IgD-negative memory B cell (primary cell): ENCODE results near the gene SYP. TPM values are rescaled to one million over a fixed set of nuclear protein-coding genes. Genes with fewer than 3 reads are reported as not detected.

ENCODE experiments used
- H3K27ac Mint-ChIP-seq, 3 donors: one replicate each; pipeline ENCODE4 v1.8.0; 2020 to 2022; ENCODE audit warnings: mild to moderate bottlenecking in 3 of 3, mixed read lengths in 3 of 3, moderate library complexity in 1 of 3
- H3K27me3 Mint-ChIP-seq: one replicate; pipeline ENCODE4 v1.8.0; 2021; ENCODE audit warnings: mixed read lengths
- H3K36me3 Mint-ChIP-seq: one replicate; pipeline ENCODE4 v1.8.0; 2020; ENCODE audit warnings: mild to moderate bottlenecking, mixed read lengths
- H3K4me1 Mint-ChIP-seq, 3 donors: one replicate each; pipeline ENCODE4 v1.8.0; 2020 to 2022; ENCODE audit warnings: mixed read lengths in 3 of 3, mild to moderate bottlenecking in 1 of 3
- H3K4me3 Mint-ChIP-seq, 4 donors: one replicate each; pipeline ENCODE4 v1.8.0; 2020 to 2022; ENCODE audit warnings: mild to moderate bottlenecking in 4 of 4, mixed read lengths in 4 of 4, moderate library complexity in 3 of 4
- H3K9me3 Mint-ChIP-seq, 3 donors: one replicate each; pipeline ENCODE4 v1.8.0; 2020 to 2021; ENCODE audit warnings: mixed read lengths in 3 of 3, mild to moderate bottlenecking in 1 of 3
- polyA plus RNA-seq: library from polyadenylated mRNA; unstranded; fragments of 300-500 nt; fragmentation: Illumina TruSeq; gene quantifications from one replicate; pipeline ENCODE4 v1.2.3, GENCODE V29; 2021

Gene SYP
- polyA plus RNA-seq, 1 donor from 2014 or later: 1.1 TPM

GRCh38 chrX:49190821-49191573 lies 9.0 kb downstream of the SYP start:
- H3K27ac Mint-ChIP-seq: peak overlapping the region; percentile 52 to 94 (median 81)
- H3K27me3 Mint-ChIP-seq: no peaks in the 10 kb centered on the region
- peaks cover 2% of the 10 kb centered on the region for H3K36me3 Mint-ChIP-seq
- H3K4me3 Mint-ChIP-seq: peak overlapping the region; percentile 66 to 96 (median 92)
- no peaks in the 10 kb centered on the region for H3K9me3 Mint-ChIP-seq
- peaks cover 4 to 15% (median 5%) of the 10 kb centered on the region in 3 donors for H3K4me1 Mint-ChIP-seq

GRCh38 chrX:49189606-49190005 lies 10.4 kb downstream of the SYP start:
- Mint-ChIP-seq H3K36me3 (no peaks in the 10 kb centered on the region), H3K27me3 (no peaks in the 10 kb centered on the region), H3K27ac (peak overlapping the region in 2 of 3 donors; percentile 36 to 81), H3K4me3 (peak overlapping the region in 2 of 4 donors; percentile 80 to 81), H3K9me3 (no peaks in the 10 kb centered on the region), H3K4me1 (peaks cover 4 to 19% (median 10%) of the 10 kb centered on the region in 3 donors)

- H3K36me3 Mint-ChIP-seq: no peaks in the 10 kb centered on the region
- peak overlapping the region in 1 of 4 donors; percentile 21 for H3K4me3 Mint-ChIP-seq
- peaks cover 4 to 18% (median 10%) of the 10 kb centered on the region in 3 donors for H3K4me1 Mint-ChIP-seq
- H3K27me3 Mint-ChIP-seq: no peaks in the 10 kb centered on the region
- H3K27ac Mint-ChIP-seq: peak overlapping the region in 1 of 3 donors; percentile 92
- no peaks in the 10 kb centered on the region for H3K9me3 Mint-ChIP-seq
Measured at GRCh38 chrX:49188468-49189076, 11.4 kb downstream of the SYP start.

- Mint-ChIP-seq H3K36me3 (no peaks in the 10 kb centered on the region), H3K4me1 (peaks cover 4 to 16% (median 8%) of the 10 kb centered on the region in 3 donors), H3K27ac (peak overlapping the region in 2 of 3 donors; percentile 53 to 74), H3K27me3 (no peaks in the 10 kb centered on the region), H3K9me3 (no peaks in the 10 kb centered on the region), H3K4me3 (peak overlapping the region in 2 of 4 donors; percentile 17 to 21)
Measured at GRCh38 chrX:49187526-49187925, 12.5 kb downstream of the SYP start.

GRCh38 chrX:49187028-49187394 lies 13.0 kb downstream of the SYP start:
- Mint-ChIP-seq H3K27me3 (no peaks in the 10 kb centered on the region), H3K9me3 (no peaks in the 10 kb centered on the region), H3K36me3 (no peaks in the 10 kb centered on the region), H3K4me3 (peak overlapping the region in 1 of 4 donors; percentile 70), H3K4me1 (peaks cover 4 to 14% (median 8%) of the 10 kb centered on the region in 3 donors), H3K27ac (peak overlapping the region in 2 of 3 donors; percentile 53 to 74)

GRCh38 chrX:49186125-49187027 lies 13.6 kb downstream of the SYP start, which contains the start of gene PRICKLE3:
TSS of gene PRICKLE3 (minus strand) at chrX:49186373. CDS start at chrX:49186297, 76 bp downstream.
- Mint-ChIP-seq H3K27ac (peak within 1 kb of the TSS; percentile 76 to 98 (median 78)), H3K4me3 (peak within 1 kb of the TSS; percentile 73 to 89 (median 88)), H3K4me1 (peaks cover 4 to 14% (median 8%) of the 10 kb centered on the region in 3 donors), H3K27me3 (no peaks in the 10 kb centered on the region), H3K36me3 (no peaks in the 10 kb centered on the region), H3K9me3 (no peaks in the 10 kb centered on the region)

GRCh38 chrX:49184294-49185281 lies 15.4 kb downstream of the SYP start:
- Mint-ChIP-seq H3K4me1 (peaks cover 4 to 8% (median 5%) of the 10 kb centered on the region in 3 donors), H3K9me3 (peaks cover 0 to 1% (median 0%) of the 10 kb centered on the region in 3 donors), H3K36me3 (no peaks in the 10 kb centered on the region), H3K4me3 (peak overlapping the region; percentile 73 to 89 (median 88)), H3K27ac (peak overlapping the region; percentile 78 to 98 (median 89)), H3K27me3 (no peaks in the 10 kb centered on the region)

GRCh38 chrX:49183701-49184281 lies 16.2 kb downstream of the SYP start:
- Mint-ChIP-seq H3K36me3 (no peaks in the 10 kb centered on the region), H3K4me3 (peak overlapping the region in 2 of 4 donors; percentile 9 to 88), H3K4me1 (peaks cover 0 to 5% (median 4%) of the 10 kb centered on the region in 3 donors), H3K27ac (peak overlapping the region; percentile 78 to 98 (median 89)), H3K9me3 (peaks cover 0 to 1% (median 0%) of the 10 kb centered on the region in 3 donors), H3K27me3 (no peaks in the 10 kb centered on the region)

GRCh38 chrX:49179358-49179757 lies 20.6 kb downstream of the SYP start:
- Mint-ChIP-seq H3K36me3 (peaks cover 2% of the 10 kb centered on the region), H3K4me1 (peaks cover 0 to 3% (median 3%) of the 10 kb centered on the region in 3 donors), H3K4me3 (no peak overlapping the region), H3K27ac (no peak overlapping the region), H3K9me3 (peaks cover 0 to 1% (median 0%) of the 10 kb centered on the region in 3 donors), H3K27me3 (no peaks in the 10 kb centered on the region)

GRCh38 chrX:49178537-49178936 lies 21.5 kb downstream of the SYP start:
- peaks cover 0 to 3% (median 3%) of the 10 kb centered on the region in 3 donors for H3K4me1 Mint-ChIP-seq
- no peak overlapping the region for H3K4me3 Mint-ChIP-seq
- peaks cover 3% of the 10 kb centered on the region for H3K36me3 Mint-ChIP-seq
- H3K9me3 Mint-ChIP-seq: peaks cover 0 to 1% (median 0%) of the 10 kb centered on the region in 3 donors
- H3K27me3 Mint-ChIP-seq: no peaks in the 10 kb centered on the region
- no peak overlapping the region for H3K27ac Mint-ChIP-seq

GRCh38 chrX:49177873-49178480 lies 22.0 kb downstream of the SYP start:
- Mint-ChIP-seq H3K9me3 (peaks cover 0 to 1% (median 0%) of the 10 kb centered on the region in 3 donors), H3K27ac (no peak overlapping the region), H3K4me1 (peaks cover under 1 to 5% (median 5%) of the 10 kb centered on the region in 3 donors), H3K4me3 (no peak overlapping the region), H3K36me3 (peaks cover 5% of the 10 kb centered on the region), H3K27me3 (no peaks in the 10 kb centered on the region)

GRCh38 chrX:49177338-49177833 lies 22.6 kb downstream of the SYP start:
- H3K4me3 Mint-ChIP-seq: peak overlapping the region in 1 of 4 donors; percentile 23
- no peaks in the 10 kb centered on the region for H3K27me3 Mint-ChIP-seq
- peaks cover 5 to 6% (median 6%) of the 10 kb centered on the region in 3 donors for H3K4me1 Mint-ChIP-seq
- no peak overlapping the region for H3K27ac Mint-ChIP-seq
- peaks cover 0 to 1% (median 0%) of the 10 kb centered on the region in 3 donors for H3K9me3 Mint-ChIP-seq
- peaks cover 6% of the 10 kb centered on the region for H3K36me3 Mint-ChIP-seq
